A549 (cell line): ENCODE results near the gene FBLN5. TPM values are rescaled to one million over a fixed set of nuclear protein-coding genes. Genes with fewer than 3 reads are reported as not detected.

ENCODE experiments used
- ATAC-seq, 2 experiments: fragments of 200-7000 bp in 1 of 2; fragments of >200 bp in 1 of 2; cut with Nextera tagmentation in 1 of 2; cut with Tn5 transposase in 1 of 2; 3 replicates each; pipeline versions ENCODE4 v1.8.0 to v1.9.1; 2018 to 2020; ENCODE audit warnings: mild to moderate bottlenecking in 1 of 2, moderate library complexity in 1 of 2
- CTCF ChIA-PET: fragments of 300-600 bp; sonication (Branson Sonifier 250); formaldehyde crosslinking; extraction: SDS; loops from one replicate; lab custom pipeline; 2021; ENCODE audit warnings: antibody characterized with exemption, inconsistent platforms; lab: Yijun Ruan, JAX
- POLR2A ChIA-PET: fragments of 350-600 bp; formaldehyde crosslinking; extraction: SDS; loops from one replicate; lab custom pipeline; 2021; ENCODE audit warnings: antibody characterized with exemption, inconsistent platforms; lab: Yijun Ruan, JAX
- DNase-seq, 2 experiments: peaks; one replicate each; pipeline versions ENCODE4 v3.0.0 to v3.0.0-alpha.2; 2011 to 2016; ENCODE audit warnings: low read depth in 1 of 2, low spot score in 1 of 2
- FAIRE-seq: peaks from 2 replicates; lab custom pipeline; 2011; peaks lifted over from hg19 to GRCh38; lab: Jason Lieb, UNC
- H3K27ac ChIP-seq, 2 experiments: fragments of >200 bp; sonication (Bioruptor Twin); formaldehyde crosslinking; 3 replicates each; pipeline ENCODE4 v1.5.1; 2016 to 2017
- H3K4me1 ChIP-seq: fragments of >200 bp; sonication (Bioruptor Twin); formaldehyde crosslinking; 3 replicates; pipeline ENCODE4 v1.6.1; 2016
- H3K4me2 ChIP-seq: fragments of >200 bp; sonication (Bioruptor Twin); formaldehyde crosslinking; 3 replicates; pipeline ENCODE4 v1.6.1; 2016
- H3K4me3 ChIP-seq: fragments of >200 bp; sonication (Bioruptor Twin); formaldehyde crosslinking; 3 replicates; pipeline ENCODE4 v1.5.1; 2016
- H3K9me3 ChIP-seq: fragments of >200 bp; sonication (Bioruptor Twin); formaldehyde crosslinking; 3 replicates; pipeline ENCODE4 v1.6.1; 2016
- CBX2 ChIP-seq: fragments of 200-600 bp; sonication (generic); IDR thresholded peaks from 2 replicates; pipeline ENCODE4 v1.6.1; 2016; ENCODE audit warnings: low read depth, mild to moderate bottlenecking, borderline replicate concordance
- CBX8 ChIP-seq: fragments of 200-600 bp; sonication (generic); IDR thresholded peaks from 2 replicates; pipeline ENCODE4 v1.6.1; 2016
- CTCF ChIP-seq: fragments of >200 bp; sonication (Bioruptor Twin); formaldehyde crosslinking; IDR thresholded peaks from 3 replicates; pipeline ENCODE4 v1.5.1; 2016
- ELK1 ChIP-seq: fragments of 150-350 bp; IDR thresholded peaks from 2 replicates; pipeline ENCODE4 v1.6.1; 2014; ENCODE audit warnings: low read depth, mild to moderate bottlenecking, low read length
- HOXA7 ChIP-seq: fragments of 250-450 bp; sonication (Bioruptor Pico); IDR thresholded peaks from 2 replicates; pipeline ENCODE4 v1.5.0; 2020; ENCODE audit warnings: mild to moderate bottlenecking, moderate library complexity
- JUN ChIP-seq, 2 experiments: fragments of >200 bp; sonication (Bioruptor Twin); formaldehyde crosslinking; IDR thresholded peaks; 2 replicates in 1 of 2; 3 replicates in 1 of 2; pipeline ENCODE4 v1.6.1; 2016 to 2017
- SREBF2 ChIP-seq: fragments of 450-650 bp; IDR thresholded peaks from 2 replicates; pipeline ENCODE4 v1.6.1; 2014; ENCODE audit warnings: mild to moderate bottlenecking, moderate library complexity
- ZC3H11A ChIP-seq: fragments of 450-650 bp; IDR thresholded peaks from 2 replicates; pipeline ENCODE4 v1.6.1; 2014; ENCODE audit warnings: antibody characterized with exemption, mild to moderate bottlenecking
- ZSCAN20 ChIP-seq: fragments of 250-450 bp; sonication (Bioruptor Pico); IDR thresholded peaks from 2 replicates; pipeline ENCODE4 v1.8.0; 2022; ENCODE audit warnings: mild to moderate bottlenecking, moderate library complexity
- whole genome bisulfite sequencing: methylation state at CpG from one replicate; pipeline ENCODE4 v1.1.6; 2017; ENCODE audit errors: missing lambda C conversion rate; 5-methylcytosine and 5-hydroxymethylcytosine counted together
- polyA plus RNA-seq, 4 experiments: library from polyadenylated mRNA; depleted of rRNA in 3 of 4; stranded (reverse); fragments of >200 nt; fragmentation: RNase III in 1 of 4; extraction: RNeasy Plus Mini Kit Qiagen cat#74134 plus additional on column Dnase treatment in 1 of 4; gene quantifications; 2 replicates in 3 of 4; 3 replicates in 1 of 4; pipeline ENCODE4 v1.2.3, GENCODE V29; 2011 to 2017

FBLN5 gene
- polyA plus RNA-seq, 2 of the 4 experiments (the other 2 are of a cell fraction), result 0.88 to 1.3 TPM

GRCh38 chr14:91827746-91828145 is 119.7 kb downstream of the FBLN5 start:
- Histone ChIP-seq H3K27ac (no peak overlapping the region), H3K9me3 (no peaks in the 10 kb centered on the region), H3K4me3 (no peak overlapping the region), H3K4me1 (no peaks in the 10 kb centered on the region), H3K4me2 (no peak overlapping the region)
- CTCF ChIA-PET, result interaction anchor here (0.7 kb wide), 1 partner anchor 12 kb away, joined by 3 read pairs; no protein-coding TSS in a partner anchor
- DNase-seq, result no peak
- 85% methylated on average over 1 of the region's 1 CpG for WGBS
- TF ChIP-seq ZC3H11A, result no peak
- TF ChIP-seq ZSCAN20 (CRISPR knock-in tag), result no peak
- no peak for TF ChIP-seq HOXA7
- no peak for TF ChIP-seq JUN (IDR thresholded peaks at IDR 0.05)
- no peak for TF ChIP-seq CTCF
- TF ChIP-seq SREBF2, result no peak
- TF ChIP-seq ELK1, result no peak
- no peak for TF ChIP-seq CBX2
- no peak for TF ChIP-seq CBX8
- POLR2A ChIA-PET, result no interaction called here
- no peak for ATAC-seq
- no peak for FAIRE-seq

Other genes starting within 250 kb of the FBLN5 start
- 0.05 and 0.09 TPM in 2 replicates for gene CATSPERB, start 215.6 kb downstream of the FBLN5 start, polyA plus RNA-seq (2011; rRNA removed)
- gene CATSPERB, start 215.6 kb downstream of the FBLN5 start, polyA plus RNA-seq (2017; fragmentation: RNase III; extraction: RNeasy Plus Mini Kit Qiagen cat#74134 plus additional on column Dnase treatment), result not detected in 3 replicates
- 5.5 and 7.1 TPM in 2 replicates for gene TC2N, start 80.2 kb downstream of the FBLN5 start, polyA plus RNA-seq (2011; rRNA removed)
- 0.43 to 0.80 TPM (median 0.43 TPM) in 3 replicates for gene TC2N, start 80.2 kb downstream of the FBLN5 start, polyA plus RNA-seq (2017; fragmentation: RNase III; extraction: RNeasy Plus Mini Kit Qiagen cat#74134 plus additional on column Dnase treatment)
- gene TRIP11, start 92.4 kb upstream of the FBLN5 start, polyA plus RNA-seq (2011; rRNA removed), result 24.5 and 26.8 TPM in 2 replicates
- gene TRIP11, start 92.4 kb upstream of the FBLN5 start, polyA plus RNA-seq (2017; fragmentation: RNase III; extraction: RNeasy Plus Mini Kit Qiagen cat#74134 plus additional on column Dnase treatment), result 7.8 to 8.0 TPM (median 7.9 TPM) in 3 replicates
- 37.1 and 41.8 TPM in 2 replicates for gene ATXN3, start 158.9 kb upstream of the FBLN5 start, polyA plus RNA-seq (2011; rRNA removed)
- gene ATXN3, start 158.9 kb upstream of the FBLN5 start, polyA plus RNA-seq (2017; fragmentation: RNase III; extraction: RNeasy Plus Mini Kit Qiagen cat#74134 plus additional on column Dnase treatment), result 23.8 to 25.2 TPM (median 24.4 TPM) in 3 replicates
- 397 and 704 TPM in 2 replicates for gene NDUFB1, start 174.0 kb upstream of the FBLN5 start, polyA plus RNA-seq (2011; rRNA removed)
- gene NDUFB1, start 174.0 kb upstream of the FBLN5 start, polyA plus RNA-seq (2017; fragmentation: RNase III; extraction: RNeasy Plus Mini Kit Qiagen cat#74134 plus additional on column Dnase treatment), result 594 to 640 TPM (median 596 TPM) in 3 replicates
- gene CPSF2, start 174.3 kb upstream of the FBLN5 start, polyA plus RNA-seq (2011; rRNA removed), result 60.0 and 75.3 TPM in 2 replicates
- gene CPSF2, start 174.3 kb upstream of the FBLN5 start, polyA plus RNA-seq (2017; fragmentation: RNase III; extraction: RNeasy Plus Mini Kit Qiagen cat#74134 plus additional on column Dnase treatment), result 50.7 to 57.3 TPM (median 54.6 TPM) in 3 replicates